Body of pancreas (tissue), 4 donors: ENCODE results near the gene KRT86. TPM values are rescaled to one million over a fixed set of nuclear protein-coding genes. Genes with fewer than 3 reads are reported as not detected.

Experiments
- ATAC-seq: fragments of 150-250 bp; one replicate; pipeline ENCODE4 v1.9.1; 2016
- DNase-seq, 4 donors: peaks; one replicate each; pipeline ENCODE4 v3.0.0-alpha.2; 2019
- H3K27ac ChIP-seq, 4 donors: fragments of 200-600 bp; sonication (generic); 1 replicate in 3 of 4; 2 replicates in 1 of 4; pipeline versions ENCODE4 v1.5.1 to v1.6.1; 2016 to 2019; ENCODE audit warnings: mild to moderate bottlenecking in 1 of 4, mixed read lengths in 1 of 4, moderate library complexity in 1 of 4
- H3K27me3 ChIP-seq, 2 donors: fragments of 200-600 bp; sonication (generic); one replicate each; pipeline ENCODE4 v1.6.0; 2016; ENCODE audit warnings: mild to moderate bottlenecking in 1 of 2
- H3K36me3 ChIP-seq, 2 donors: fragments of 200-600 bp; sonication (generic); replicated peaks in 1 of 2; 2 replicates each; pipeline ENCODE4 v1.5.1; 2016; ENCODE audit warnings: low read depth in 2 of 2; ENCODE audit not compliant: insufficient read depth in 1 of 2
- H3K4me1 ChIP-seq: fragments of 200-600 bp; sonication (generic); one replicate; pipeline ENCODE4 v1.6.0; 2016
- H3K4me3 ChIP-seq, 2 donors: fragments of 200-600 bp; sonication (generic); 1 replicate in 1 of 2; 2 replicates in 1 of 2; pipeline ENCODE4 v1.5.1; 2016 to 2019
- H3K9me3 ChIP-seq, 3 donors: fragments of 200-600 bp; sonication (generic); 1 replicate in 2 of 3; 2 replicates in 1 of 3; pipeline ENCODE4 v1.5.1; 2016
- POLR2A ChIP-seq, 3 donors: fragments of 450-650 bp; IDR thresholded peaks; one replicate each; pipeline ENCODE4 v1.6.1; 2016; ENCODE audit warnings: antibody characterized with exemption in 3 of 3, mild to moderate bottlenecking in 2 of 3
- WGBS, 2 donors: methylation state at CpG; one replicate each; pipeline ENCODE4 v1.1.5; 2017; 5-methylcytosine and 5-hydroxymethylcytosine counted together
- intact Hi-C: fragments of 100-400 bp; cut with DNase I; formaldehyde crosslinking; loops from one replicate; pipeline ENCODE4 v1.15.1; 2023
- total RNA-seq, 2 donors: library from RNA; depleted of rRNA; stranded (reverse); fragments of >200 nt; gene quantifications; one replicate each; pipeline ENCODE4 v1.1.0, GENCODE V29; 2016
- TF ChIP-seq, protein P1 (sequence below), 7 experiments: fragments of 450-650 bp in 4 of 7; fragments of 200-600 bp in 3 of 7; sonication (generic) in 3 of 7; IDR thresholded peaks; one replicate each; pipeline ENCODE4 v1.5.1; 2016 to 2019; ENCODE audit warnings: antibody characterized with exemption in 7 of 7

KRT86 gene
- total RNA-seq, 2 donors from 2014 or later = 1.8 to 8.6 TPM

DNA sequence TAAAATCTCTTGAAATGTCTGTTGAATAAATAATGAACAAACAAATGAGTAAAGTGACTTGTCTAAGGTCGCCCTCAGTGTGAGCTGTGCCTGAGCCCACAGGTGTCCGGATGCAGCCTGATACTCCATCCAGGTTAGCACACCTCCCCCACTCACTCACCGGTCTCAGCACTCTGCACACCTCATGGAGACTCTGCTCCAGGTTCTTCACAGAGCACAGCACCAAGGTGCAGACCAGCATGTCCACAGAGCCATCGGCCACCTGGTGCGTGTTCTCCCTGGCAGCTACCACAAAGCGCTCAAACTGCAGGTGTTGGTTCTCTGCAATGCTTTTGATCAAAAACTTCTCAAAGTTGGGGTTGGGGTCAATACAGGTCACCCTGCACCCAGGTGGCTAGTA, 45.5 kb upstream of the KRT86 start:
- no peaks in the 10 kb centered on the region for H3K36me3 ChIP-seq
- H3K9me3 ChIP-seq = no peaks in the 10 kb centered on the region
- ATAC-seq (no peak), DNase-seq (peak in 1 of 4 donors; percentile 5)
- peaks cover 42% of the 10 kb centered on the region for H3K4me1 ChIP-seq
- WGBS, 2 donors = 93 to 97% methylated on average over 5 to 6 of the region's 6 CpGs
- intact Hi-C loops = no loop called here
- H3K27me3 ChIP-seq = no peaks in the 10 kb centered on the region
- no peak overlapping the region for H3K27ac ChIP-seq
- H3K4me3 ChIP-seq = no peak overlapping the region
- TF ChIP-seq, protein P1, sequence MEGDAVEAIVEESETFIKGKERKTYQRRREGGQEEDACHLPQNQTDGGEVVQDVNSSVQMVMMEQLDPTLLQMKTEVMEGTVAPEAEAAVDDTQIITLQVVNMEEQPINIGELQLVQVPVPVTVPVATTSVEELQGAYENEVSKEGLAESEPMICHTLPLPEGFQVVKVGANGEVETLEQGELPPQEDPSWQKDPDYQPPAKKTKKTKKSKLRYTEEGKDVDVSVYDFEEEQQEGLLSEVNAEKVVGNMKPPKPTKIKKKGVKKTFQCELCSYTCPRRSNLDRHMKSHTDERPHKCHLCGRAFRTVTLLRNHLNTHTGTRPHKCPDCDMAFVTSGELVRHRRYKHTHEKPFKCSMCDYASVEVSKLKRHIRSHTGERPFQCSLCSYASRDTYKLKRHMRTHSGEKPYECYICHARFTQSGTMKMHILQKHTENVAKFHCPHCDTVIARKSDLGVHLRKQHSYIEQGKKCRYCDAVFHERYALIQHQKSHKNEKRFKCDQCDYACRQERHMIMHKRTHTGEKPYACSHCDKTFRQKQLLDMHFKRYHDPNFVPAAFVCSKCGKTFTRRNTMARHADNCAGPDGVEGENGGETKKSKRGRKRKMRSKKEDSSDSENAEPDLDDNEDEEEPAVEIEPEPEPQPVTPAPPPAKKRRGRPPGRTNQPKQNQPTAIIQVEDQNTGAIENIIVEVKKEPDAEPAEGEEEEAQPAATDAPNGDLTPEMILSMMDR (IDR thresholded peaks at IDR 0.05) = no peak
- TF ChIP-seq POLR2A (IDR thresholded peaks at IDR 0.05) = no peak

DNA sequence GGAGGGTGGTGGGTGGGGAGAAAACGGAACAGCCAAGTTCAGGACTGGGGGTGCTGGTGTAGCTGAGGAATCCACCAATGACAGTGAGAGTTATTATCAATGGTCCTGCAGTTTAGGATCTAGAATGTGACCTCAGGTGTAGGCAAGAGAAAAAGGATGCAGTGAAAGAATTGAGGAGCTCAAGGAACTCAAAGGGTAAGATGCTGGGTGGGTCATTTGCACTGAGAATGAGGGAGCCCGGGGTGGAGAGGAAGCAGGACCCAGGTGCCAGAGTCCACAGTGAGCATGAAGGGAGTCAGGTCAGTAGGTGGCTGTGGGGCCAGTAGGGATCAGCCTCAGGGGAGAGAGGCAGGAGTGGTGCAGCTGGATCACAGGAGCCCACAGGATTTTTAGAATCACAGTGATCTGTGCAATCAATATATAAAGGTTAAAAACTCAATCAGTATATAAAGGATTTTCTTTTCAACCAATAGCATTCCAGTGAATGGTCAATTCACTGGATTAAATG, 44.6 kb upstream of the KRT86 start:
- H3K4me1 ChIP-seq = peaks cover 50% of the 10 kb centered on the region
- DNase-seq (peak in 1 of 4 donors; percentile 10), ATAC-seq (no peak)
- WGBS, 2 donors = 79 to 87% methylated on average over 2 of the region's 2 CpGs
- intact Hi-C loops = no loop called here
- H3K27ac ChIP-seq = peak overlapping the region in 1 of 4 donors; percentile 67
- no peak overlapping the region for H3K4me3 ChIP-seq
- no peaks in the 10 kb centered on the region for H3K27me3 ChIP-seq
- H3K36me3 ChIP-seq = no peaks in the 10 kb centered on the region
- H3K9me3 ChIP-seq = no peaks in the 10 kb centered on the region
- TF ChIP-seq, protein P1 (IDR thresholded peaks at IDR 0.05) = no peak
- TF ChIP-seq POLR2A (IDR thresholded peaks at IDR 0.05) = no peak

DNA sequence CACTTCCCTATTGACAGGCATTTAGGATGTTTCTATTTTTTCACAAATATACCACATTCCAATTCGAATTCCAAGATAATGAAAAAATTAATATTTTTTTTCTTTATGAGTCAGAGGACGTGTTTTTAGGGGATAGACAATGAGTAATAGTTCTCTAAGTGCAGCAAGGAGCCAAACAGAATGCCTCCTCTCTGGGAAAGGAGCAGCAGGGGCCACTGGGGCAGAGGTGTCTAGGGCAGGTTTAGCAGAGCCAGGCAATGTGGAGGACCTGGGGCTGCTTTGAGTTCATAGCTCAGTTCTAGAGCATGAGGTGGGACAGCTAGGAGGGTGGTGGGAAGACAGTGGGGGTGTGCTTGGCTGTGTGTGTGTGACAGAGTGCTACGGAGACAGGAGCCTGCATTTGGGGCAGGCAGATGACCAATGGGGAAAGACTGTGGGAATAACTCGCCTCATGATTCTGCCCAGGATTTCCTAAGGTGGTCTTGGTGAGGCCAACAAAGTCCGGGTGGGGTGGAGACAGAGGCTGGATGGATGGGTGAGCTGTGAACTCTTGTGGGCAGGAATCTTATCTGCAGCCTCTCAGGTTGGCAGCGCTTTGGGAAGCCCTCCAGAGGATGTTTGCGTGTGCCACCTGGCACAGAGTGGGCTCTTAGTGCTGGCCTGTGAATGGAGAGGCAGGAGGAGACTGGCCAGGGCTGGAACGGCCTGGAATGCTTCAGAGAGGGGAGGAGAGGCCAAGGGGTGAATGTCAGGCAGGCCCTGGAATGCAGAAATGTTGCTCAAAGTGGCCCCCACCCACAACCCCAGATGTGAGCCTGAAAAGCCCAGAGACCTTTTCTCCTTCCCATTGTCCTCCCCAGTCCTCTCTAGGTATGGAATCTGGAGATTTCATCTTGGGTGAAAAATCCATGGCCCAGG, 43.8 kb upstream of the KRT86 start:
- peak overlapping the region; percentile 67 to 80 (median 71) for H3K27ac ChIP-seq
- 29 to 32% methylated on average over 5 to 8 of the region's 8 CpGs for WGBS, 2 donors

DNA sequence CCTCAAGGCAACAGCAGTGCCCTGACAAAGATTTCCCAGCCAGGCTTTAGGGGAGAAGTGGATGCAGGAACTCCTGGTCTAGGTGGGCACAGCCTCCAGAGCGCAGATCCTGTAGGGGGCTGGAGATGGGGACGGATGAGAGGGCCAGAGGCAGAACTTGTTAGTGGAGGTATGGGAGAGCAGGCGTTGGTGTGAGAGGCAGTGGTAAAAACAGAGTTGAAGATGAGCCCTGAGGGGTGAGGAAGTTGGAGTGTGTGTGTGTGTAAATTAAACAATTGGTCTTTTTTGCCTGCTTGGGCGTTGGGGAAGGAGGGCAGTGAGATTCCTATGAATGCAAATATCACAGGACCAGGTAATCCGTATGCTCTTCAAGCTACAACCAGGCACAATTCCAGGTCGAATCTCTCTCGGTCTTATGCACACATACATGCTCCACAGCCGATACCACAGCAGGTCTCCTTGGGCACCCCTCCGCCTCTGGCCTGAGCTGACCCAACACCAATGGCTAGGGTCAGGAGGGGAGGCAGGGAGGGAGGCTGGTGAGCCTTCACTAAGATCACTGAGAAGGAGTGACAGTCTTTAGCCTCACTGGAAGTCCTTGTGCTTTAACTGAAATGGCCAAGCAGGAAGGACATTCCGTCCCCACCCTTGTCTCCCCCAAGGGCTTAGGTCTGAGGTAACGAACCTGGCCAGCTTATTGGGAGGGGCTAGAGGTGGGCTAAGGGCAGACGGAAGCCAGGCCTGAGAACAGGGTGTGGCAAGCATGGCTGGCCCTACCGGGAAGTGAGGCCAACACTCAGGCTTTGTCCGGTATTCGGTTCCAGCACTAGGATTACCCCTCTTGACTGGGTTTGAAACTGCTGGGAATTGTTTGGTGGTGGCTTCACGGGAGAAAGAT, 42.9 kb upstream of the KRT86 start:
- H3K4me1 ChIP-seq = peaks cover 66% of the 10 kb centered on the region
- intact Hi-C loops = no loop called here
- no peaks in the 10 kb centered on the region for H3K27me3 ChIP-seq
- TF ChIP-seq, protein P1 (IDR thresholded peaks at IDR 0.05) = no peak
- TF ChIP-seq POLR2A (IDR thresholded peaks at IDR 0.05) = no peak
- no peaks in the 10 kb centered on the region for H3K36me3 ChIP-seq
- no peak overlapping the region for H3K4me3 ChIP-seq
- DNase-seq (peak in 1 of 4 donors; percentile 53), ATAC-seq (no peak)
- 50 to 53% methylated on average over 16 of the region's 16 CpGs for WGBS, 2 donors
- peak overlapping the region; percentile 67 to 80 (median 71) for H3K27ac ChIP-seq
- H3K9me3 ChIP-seq = no peaks in the 10 kb centered on the region

More for the DNA sequence above, 43.8 kb upstream of the KRT86 start:
- H3K4me3 ChIP-seq = no peak overlapping the region
- peaks cover 57% of the 10 kb centered on the region for H3K4me1 ChIP-seq
- DNase-seq (peak in 3 of 4 donors; percentile 64 to 75 (median 66)), ATAC-seq (peak; percentile 67)
- no peaks in the 10 kb centered on the region for H3K9me3 ChIP-seq
- no peaks in the 10 kb centered on the region for H3K27me3 ChIP-seq
- H3K36me3 ChIP-seq = no peaks in the 10 kb centered on the region
- no peak for TF ChIP-seq POLR2A (IDR thresholded peaks at IDR 0.05)
- TF ChIP-seq, protein P1 (IDR thresholded peaks at IDR 0.05) = no peak
- intact Hi-C loops = no loop called here
